A549 (cell line): ENCODE data around the gene TMEM158.

Experiments
- MAFK ChIP-seq: fragments of 450-650 bp; IDR thresholded peaks from 2 replicates; pipeline ENCODE4 v1.6.1; 2014; ENCODE audit not compliant: partially characterized antibody
- TF ChIP-seq, protein P1 (sequence below): fragments of >200 bp; sonication (Bioruptor Twin); formaldehyde crosslinking; IDR thresholded peaks from 3 replicates; pipeline ENCODE4 v1.5.1; 2016

DNA sequence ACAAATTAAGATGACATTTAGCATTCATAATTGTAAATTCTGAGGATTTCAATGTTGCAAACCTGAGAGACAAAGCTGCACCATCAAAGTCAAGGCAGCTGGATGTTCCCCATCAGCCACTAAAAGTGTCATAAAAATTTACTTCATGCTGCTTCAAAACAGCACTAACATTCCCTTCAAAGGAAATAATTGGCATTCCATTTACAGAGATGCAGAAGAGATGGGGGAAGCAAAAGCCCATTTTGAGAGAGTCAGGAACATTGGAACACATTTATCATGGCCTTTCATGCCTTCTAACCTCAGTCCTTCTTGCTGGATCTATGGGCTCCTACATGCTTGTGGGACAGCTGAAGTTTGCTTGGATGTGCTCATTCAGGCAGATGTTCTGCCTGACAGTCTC is 6.4 kb upstream of the TMEM158 start:
- TF ChIP-seq, protein P1, sequence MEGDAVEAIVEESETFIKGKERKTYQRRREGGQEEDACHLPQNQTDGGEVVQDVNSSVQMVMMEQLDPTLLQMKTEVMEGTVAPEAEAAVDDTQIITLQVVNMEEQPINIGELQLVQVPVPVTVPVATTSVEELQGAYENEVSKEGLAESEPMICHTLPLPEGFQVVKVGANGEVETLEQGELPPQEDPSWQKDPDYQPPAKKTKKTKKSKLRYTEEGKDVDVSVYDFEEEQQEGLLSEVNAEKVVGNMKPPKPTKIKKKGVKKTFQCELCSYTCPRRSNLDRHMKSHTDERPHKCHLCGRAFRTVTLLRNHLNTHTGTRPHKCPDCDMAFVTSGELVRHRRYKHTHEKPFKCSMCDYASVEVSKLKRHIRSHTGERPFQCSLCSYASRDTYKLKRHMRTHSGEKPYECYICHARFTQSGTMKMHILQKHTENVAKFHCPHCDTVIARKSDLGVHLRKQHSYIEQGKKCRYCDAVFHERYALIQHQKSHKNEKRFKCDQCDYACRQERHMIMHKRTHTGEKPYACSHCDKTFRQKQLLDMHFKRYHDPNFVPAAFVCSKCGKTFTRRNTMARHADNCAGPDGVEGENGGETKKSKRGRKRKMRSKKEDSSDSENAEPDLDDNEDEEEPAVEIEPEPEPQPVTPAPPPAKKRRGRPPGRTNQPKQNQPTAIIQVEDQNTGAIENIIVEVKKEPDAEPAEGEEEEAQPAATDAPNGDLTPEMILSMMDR: no peak
- TF ChIP-seq MAFK: no peak
